ENCODE results near the gene TPGS1.
"Not testable (repeated sequence)": the region's sequence is repeated elsewhere in the genome, so short reads cannot be mapped to it uniquely, and the experiment has no call there.

TPGS1 gene

GRCh38 chr19:478236-478903 lies 28.9 kb upstream of the TPGS1 start:
- no peak for DNase-seq

- DNase-seq: no peak
Measured at GRCh38 chr19:478976-479375, 28.3 kb upstream of the TPGS1 start.

GRCh38 chr19:480016-480855 lies 27.1 kb upstream of the TPGS1 start:
- DNase-seq: peak; percentile 15

DNA sequence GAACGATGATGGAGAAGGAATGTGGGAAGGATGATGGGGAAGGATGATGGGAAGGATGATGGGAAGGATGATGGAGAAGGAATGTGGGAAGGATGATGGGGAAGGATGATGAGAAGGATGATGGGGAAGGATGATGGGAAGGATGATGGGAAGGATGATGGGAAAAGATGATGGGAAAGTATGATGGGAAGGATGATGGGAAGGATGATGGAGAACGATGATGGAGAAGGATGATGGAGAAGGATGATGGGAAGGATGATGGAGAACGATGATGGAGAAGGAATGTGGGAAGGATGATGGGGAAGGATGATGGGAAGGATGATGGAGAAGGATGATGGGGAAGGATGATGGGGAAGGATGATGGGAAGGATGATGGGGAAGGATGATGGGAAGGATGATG lies 26.2 kb upstream of the TPGS1 start:
- not testable (repeated sequence) for DNase-seq

- no peak for DNase-seq
Measured at GRCh38 chr19:482186-483041, 24.9 kb upstream of the TPGS1 start.

DNA sequence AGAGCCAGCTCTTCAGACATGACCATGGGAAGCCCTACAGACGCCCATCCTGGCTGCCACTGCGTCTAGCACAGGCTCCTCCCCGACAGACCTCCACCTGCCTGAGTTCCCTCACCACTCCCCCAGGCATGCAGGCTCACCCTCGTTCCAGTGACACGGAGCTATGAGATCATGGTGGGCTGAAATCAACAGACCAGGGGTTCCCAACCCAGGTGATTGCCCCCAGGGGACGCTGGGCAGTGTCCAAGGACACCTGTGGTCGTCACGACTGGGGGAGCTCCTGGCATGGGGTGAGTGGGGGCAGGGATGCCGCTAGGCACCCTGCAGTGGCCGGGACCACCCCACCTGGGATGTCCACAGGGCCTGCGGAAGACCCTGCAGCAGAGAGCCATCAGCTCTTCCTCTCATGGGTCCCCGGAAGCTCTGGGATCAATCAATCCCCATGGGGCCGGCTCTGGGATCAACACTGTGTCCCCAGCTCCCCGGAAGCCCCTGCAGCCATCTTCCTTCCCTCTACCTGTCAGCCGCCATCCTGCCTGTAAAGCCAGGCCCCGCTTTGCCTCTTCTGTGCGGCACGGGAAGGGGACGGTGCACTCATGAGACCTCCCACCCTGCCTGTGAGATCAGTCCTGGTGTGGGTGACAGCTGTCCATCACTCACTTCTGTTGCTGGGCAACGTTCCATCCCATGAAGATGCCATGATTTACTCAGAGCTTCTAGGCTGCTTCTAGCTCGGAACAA lies 23.8 kb upstream of the TPGS1 start:
- DNase-seq: no peak

- DNase-seq: no peak
Measured at GRCh38 chr19:484494-484893, 22.8 kb upstream of the TPGS1 start.

- DNase-seq: no peak
Measured at GRCh38 chr19:485077-485476, 22.2 kb upstream of the TPGS1 start.

DNA sequence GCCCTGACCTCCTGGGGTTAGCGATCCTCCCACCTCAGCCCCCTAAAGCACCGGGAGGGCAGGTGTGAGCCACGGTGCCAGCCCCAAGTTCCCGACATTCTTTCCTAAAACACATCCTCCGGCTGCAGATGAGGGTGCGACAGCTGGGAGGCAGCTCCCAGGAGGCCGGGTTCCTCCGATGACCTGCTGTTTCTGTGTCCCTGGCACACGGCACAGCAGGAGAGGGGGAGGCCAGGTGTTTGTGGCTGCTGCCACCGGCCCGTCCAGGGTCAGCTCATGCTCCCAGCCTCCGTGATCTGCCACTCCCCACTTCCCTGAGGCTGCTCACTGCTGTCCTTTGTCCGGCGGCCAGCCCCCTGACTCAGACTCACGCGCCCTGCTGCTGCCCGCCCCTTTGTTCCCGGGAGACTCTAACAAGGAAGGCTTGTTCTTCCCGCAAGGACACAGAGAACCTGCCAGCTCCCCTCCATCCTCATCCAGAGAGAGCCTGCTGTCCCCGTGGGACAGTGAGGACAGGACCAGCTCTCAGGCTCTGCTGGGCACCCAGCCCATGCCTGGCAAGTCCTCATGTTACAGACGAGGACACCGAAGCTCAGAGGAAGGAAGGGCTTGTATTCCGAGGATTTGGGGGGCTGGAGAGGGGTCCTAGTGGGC lies 21.6 kb upstream of the TPGS1 start:
- DNase-seq: no peak

GRCh38 chr19:488505-489417 lies 18.5 kb upstream of the TPGS1 start:
- DNase-seq: peak; percentile 91

GRCh38 chr19:489418-490196 lies 17.7 kb upstream of the TPGS1 start:
- no peak for DNase-seq

DNA sequence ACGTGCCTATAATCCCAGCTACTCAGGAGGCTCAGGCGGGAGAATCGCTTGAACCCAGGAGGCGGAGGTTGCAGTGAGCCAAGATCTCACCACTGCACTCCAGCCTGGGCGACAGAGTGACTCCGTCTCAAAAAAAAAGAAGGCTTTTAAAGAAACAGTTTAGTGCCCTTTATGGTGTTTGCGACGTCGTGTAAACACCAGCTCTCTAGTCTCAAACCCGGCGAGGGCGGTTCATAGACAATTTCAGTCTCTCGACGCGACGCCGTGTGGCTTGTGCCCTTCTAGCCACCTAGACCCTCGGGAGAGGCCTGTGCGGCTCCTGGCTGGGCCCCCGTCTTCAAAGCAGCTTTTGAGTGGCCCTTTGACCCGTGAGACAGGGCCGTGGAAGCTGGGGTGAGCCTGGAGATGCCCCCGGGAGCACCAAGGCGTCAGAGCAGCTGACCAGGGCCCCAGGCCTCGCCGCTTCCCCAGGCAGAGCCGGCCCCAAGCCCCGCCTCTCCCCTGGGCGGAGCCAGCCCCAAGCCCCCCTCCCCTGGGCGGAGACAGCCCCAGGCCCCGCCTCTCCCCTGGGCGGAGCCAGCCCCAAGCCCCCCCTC lies 16.1 kb upstream of the TPGS1 start:
- DNase-seq: no peak

GRCh38 chr19:492091-492531 lies 15.2 kb upstream of the TPGS1 start:
- peak; percentile 37 for DNase-seq

GRCh38 chr19:493391-494170 lies 13.7 kb upstream of the TPGS1 start:
- DNase-seq: no peak

DNA sequence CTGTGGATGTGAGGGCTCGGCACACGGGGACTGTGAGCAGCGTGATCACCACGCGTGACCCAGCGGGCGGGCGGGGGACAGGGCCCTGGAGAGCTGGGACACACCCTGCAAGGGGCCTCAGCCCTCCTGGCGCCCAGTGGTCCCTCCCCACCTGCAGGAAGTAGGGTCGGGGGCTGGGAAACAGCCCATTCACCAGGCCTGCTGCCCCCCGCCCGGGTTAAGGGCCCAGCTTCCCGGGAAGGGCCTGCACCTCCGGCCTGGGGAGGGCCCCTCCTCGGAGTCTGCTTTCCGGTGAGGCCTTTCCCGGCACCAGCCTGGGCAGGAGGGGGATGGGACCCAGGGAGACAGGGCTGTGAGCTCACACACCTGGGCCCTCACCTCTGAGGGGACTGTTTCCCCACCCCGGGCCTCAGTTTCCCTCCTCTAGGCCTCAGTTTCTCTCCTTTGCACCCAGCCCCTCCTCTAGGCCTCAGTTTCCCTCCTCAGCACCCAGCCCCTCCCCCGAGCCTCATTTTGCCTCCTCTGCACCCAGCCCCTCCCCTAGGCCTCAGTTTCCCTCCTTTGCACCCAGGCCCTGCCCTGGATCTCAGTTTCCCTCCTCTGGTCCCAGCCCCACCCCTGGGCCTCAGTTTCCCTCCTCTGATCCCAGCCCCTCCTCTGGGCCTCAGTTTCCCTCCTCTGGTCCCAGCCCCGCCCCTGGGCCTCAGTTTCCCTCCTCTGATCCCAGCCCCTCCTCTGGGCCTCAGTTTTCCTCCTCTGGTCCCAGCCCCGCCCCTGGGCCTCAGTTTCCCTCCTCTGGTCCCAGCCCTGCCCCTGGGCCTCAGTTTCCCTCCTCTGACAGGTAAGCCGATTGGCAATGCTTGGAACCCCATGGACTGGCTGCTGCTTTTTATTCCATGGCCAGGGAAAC lies 12.9 kb upstream of the TPGS1 start:
- no peak for DNase-seq

GRCh38 chr19:495081-495401 lies 12.3 kb upstream of the TPGS1 start:
- no peak for DNase-seq

DNA sequence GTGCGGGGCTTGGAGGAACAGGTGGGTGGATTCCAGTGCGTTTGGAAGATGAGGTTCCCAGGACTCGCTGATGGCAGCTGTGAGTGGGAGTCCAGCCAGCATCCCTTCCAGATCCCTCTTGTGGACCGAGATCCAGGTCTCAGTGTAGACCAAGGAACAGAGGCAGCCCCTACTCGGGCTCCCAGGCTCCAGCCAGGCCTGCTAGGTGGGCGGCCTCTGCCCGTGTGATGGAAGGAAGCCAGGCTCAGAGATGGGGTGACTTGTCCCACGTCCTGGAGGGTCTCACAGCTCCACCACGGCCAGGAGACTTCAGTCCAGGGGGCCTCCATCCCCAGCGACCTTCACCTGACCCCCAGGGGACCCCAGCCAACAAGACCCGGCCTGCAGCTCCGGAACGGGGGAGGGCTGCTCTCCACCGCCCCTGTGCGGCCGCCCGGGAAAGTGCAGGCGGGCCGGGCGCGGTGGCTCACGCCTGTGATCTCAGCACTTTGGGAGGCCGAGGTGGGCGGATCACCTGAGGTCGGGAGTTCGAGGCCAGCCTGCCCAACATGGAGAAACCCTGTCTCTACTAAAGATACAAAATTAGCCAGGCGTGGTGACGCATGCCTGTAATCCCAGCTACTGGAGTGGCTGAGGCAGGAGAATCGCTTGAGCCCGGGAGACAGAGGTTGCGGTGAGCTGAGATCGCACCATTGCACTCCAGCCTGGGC lies 11.7 kb upstream of the TPGS1 start:
- DNase-seq: peak; percentile 7
